Chondrocyte (in vitro differentiated cells): ENCODE data around the gene SEMA3B. TPM values are rescaled to one million over a fixed set of nuclear protein-coding genes. Genes with fewer than 3 reads are reported as not detected.
"Not testable (repeated sequence)": the region's sequence is repeated elsewhere in the genome, so short reads cannot be mapped to it uniquely, and the experiment has no call there.

Experiments used
- DNase-seq: peaks from one replicate; pipeline ENCODE4 v3.0.0; 2021; ENCODE audit warnings: mixed read lengths, low spot score
- H3K27ac Mint-ChIP-seq: one replicate; pipeline ENCODE4 v1.8.0; 2021; ENCODE audit warnings: mild to moderate bottlenecking, moderate library complexity, mixed read lengths; ENCODE audit not compliant: unreplicated experiment
- H3K27me3 Mint-ChIP-seq: 2 replicates; pipeline ENCODE4 v1.8.0; 2021; ENCODE audit warnings: low read depth, mixed read lengths
- H3K36me3 Mint-ChIP-seq: 2 replicates; pipeline ENCODE4 v1.8.0; 2021; ENCODE audit warnings: low read depth, mixed read lengths
- H3K4me1 Mint-ChIP-seq: 2 replicates; pipeline ENCODE4 v1.8.0; 2021; ENCODE audit warnings: low read depth, mild to moderate bottlenecking, mixed read lengths
- H3K4me3 Mint-ChIP-seq: one replicate; pipeline ENCODE4 v1.8.0; 2021; ENCODE audit warnings: mild to moderate bottlenecking, moderate library complexity, mixed read lengths; ENCODE audit not compliant: unreplicated experiment
- H3K9me3 Mint-ChIP-seq: 2 replicates; pipeline ENCODE4 v1.8.0; 2021; ENCODE audit warnings: low read depth, mixed read lengths
- total RNA-seq: library from RNA; stranded (reverse); gene quantifications from 3 replicates; pipeline ENCODE4 v1.2.1, GENCODE V29; 2021
- TF ChIP-seq, protein P1 (sequence below): fragments of 200-600 bp; sonication (generic); IDR thresholded peaks from 2 replicates; pipeline ENCODE4 v1.5.0; 2021; ENCODE audit warnings: antibody characterized with exemption, mild to moderate bottlenecking, moderate library complexity

The SEMA3B gene
- total RNA-seq, 1 donor from 2014 or later = 16.4 TPM

DNA sequence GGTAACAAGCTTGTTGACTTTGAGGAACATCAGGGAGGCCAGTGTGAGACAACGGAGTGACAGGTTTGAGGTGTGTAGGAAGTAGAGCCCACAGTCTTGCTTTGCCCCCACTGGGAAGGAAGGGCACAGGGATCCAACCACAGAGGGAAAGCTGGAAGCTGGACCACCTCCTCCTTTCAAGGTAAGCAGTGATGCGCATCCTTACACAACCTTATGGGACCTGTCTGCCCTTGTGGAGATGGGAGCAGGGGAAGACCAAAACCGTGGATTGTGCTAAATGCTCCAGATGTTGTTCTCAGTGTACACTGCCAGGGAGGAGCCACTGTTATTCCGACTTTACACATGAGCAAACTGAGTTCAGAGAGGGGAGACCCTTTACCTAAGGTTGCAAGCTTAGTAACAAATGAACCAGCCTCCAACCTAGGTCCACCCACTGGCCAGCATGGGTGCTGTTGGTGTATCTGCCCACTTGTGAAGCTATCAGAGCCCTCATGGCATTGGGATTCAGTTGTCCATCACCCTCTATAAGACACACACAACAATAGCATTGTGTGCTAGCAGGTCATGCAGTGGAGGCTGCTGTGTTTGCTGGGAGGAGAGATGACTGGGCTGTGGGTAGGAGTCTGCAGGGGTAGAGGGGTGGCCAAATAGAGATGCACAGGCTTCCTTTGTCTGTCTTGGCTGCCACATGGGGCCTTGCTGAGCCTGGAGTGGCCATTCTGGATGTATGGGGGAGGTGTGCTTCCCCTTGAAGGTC, 9.4 kb downstream of the SEMA3B start:
- TF ChIP-seq, protein P1, sequence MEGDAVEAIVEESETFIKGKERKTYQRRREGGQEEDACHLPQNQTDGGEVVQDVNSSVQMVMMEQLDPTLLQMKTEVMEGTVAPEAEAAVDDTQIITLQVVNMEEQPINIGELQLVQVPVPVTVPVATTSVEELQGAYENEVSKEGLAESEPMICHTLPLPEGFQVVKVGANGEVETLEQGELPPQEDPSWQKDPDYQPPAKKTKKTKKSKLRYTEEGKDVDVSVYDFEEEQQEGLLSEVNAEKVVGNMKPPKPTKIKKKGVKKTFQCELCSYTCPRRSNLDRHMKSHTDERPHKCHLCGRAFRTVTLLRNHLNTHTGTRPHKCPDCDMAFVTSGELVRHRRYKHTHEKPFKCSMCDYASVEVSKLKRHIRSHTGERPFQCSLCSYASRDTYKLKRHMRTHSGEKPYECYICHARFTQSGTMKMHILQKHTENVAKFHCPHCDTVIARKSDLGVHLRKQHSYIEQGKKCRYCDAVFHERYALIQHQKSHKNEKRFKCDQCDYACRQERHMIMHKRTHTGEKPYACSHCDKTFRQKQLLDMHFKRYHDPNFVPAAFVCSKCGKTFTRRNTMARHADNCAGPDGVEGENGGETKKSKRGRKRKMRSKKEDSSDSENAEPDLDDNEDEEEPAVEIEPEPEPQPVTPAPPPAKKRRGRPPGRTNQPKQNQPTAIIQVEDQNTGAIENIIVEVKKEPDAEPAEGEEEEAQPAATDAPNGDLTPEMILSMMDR = no peak
- no peak for DNase-seq
- no peaks in the 10 kb centered on the region for H3K36me3 Mint-ChIP-seq
- H3K9me3 Mint-ChIP-seq = no peaks in the 10 kb centered on the region
- peaks cover 9% of the 10 kb centered on the region for H3K27me3 Mint-ChIP-seq
- no peak overlapping the region for H3K27ac Mint-ChIP-seq
- H3K4me3 Mint-ChIP-seq = no peak overlapping the region
- peaks cover 5% of the 10 kb centered on the region for H3K4me1 Mint-ChIP-seq

DNA sequence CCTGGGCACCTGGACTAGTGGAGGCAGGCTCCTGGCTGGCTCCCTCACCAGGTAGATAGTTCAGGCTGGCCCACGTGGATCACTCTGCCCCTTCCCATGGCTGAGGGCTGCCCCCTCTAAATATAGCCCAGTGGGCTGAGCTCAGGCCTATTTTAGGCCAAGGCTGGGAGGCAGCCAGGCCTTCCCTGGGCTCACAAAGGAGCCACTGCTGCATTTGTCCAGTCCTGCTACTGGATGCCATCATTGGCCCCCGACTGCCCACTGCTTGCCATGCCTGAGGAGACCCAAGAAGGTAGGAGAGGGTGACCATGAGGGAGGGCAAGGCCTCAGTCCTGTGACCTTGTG, 9.9 kb downstream of the SEMA3B start, which contains the start of gene LSMEM2:
TSS of gene LSMEM2 (plus strand) at position 208 of the 345 bp plus-strand sequence. CDS start at position 235, 27 bp downstream.
- H3K4me3 Mint-ChIP-seq = no peak within 1 kb of the TSS
- no peak within 1 kb of the TSS for H3K27ac Mint-ChIP-seq
- TF ChIP-seq, protein P1 = no peak
- no peaks in the 10 kb centered on the region for H3K9me3 Mint-ChIP-seq
- no peak for DNase-seq
- H3K27me3 Mint-ChIP-seq = peaks cover 9% of the 10 kb centered on the region
- H3K4me1 Mint-ChIP-seq = peaks cover 5% of the 10 kb centered on the region
- no peaks in the 10 kb centered on the region for H3K36me3 Mint-ChIP-seq

DNA sequence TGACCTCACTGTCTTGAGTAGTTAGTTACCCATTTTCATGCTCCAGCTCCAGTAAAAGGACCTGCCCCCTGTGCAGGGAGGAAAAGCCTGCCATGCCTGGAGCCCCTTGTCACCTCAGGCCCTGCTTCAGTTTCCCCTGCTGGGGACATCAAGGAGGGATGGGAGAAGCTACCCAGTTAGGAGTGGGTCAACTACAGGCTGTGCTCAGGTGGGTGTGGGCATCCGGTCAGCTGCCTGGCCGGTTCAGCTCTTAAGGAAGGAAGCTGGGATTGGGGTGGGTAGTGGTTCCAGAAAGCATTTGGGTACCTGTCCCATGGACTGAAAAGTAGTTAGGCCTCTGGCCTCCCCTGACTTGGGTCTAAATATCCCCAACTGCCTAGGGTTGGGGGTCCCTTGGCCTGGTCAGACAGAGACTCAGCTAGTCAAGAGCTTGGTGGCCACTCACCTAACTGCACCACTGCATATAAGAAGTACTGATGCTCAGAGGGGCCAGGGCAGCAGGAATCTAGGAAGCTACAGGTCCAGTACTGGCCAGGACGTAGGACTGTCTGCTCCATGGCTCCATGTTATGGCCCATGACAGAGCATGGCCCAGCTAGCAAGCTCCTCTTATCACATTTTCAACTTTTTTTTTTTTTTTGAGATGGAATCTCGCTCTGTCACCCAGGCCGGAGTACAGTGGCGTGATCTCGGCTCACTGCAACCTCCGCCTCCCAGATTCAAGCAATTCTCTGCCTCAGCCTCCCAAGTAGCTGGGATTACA, 10.5 kb downstream of the SEMA3B start:
- H3K4me1 Mint-ChIP-seq = peaks cover under 1% of the 10 kb centered on the region
- H3K27me3 Mint-ChIP-seq = peaks cover 5% of the 10 kb centered on the region
- no peak for DNase-seq
- no peak overlapping the region for H3K27ac Mint-ChIP-seq
- no peak overlapping the region for H3K4me3 Mint-ChIP-seq
- no peaks in the 10 kb centered on the region for H3K9me3 Mint-ChIP-seq
- H3K36me3 Mint-ChIP-seq = no peaks in the 10 kb centered on the region
- TF ChIP-seq, protein P1 = no peak

DNA sequence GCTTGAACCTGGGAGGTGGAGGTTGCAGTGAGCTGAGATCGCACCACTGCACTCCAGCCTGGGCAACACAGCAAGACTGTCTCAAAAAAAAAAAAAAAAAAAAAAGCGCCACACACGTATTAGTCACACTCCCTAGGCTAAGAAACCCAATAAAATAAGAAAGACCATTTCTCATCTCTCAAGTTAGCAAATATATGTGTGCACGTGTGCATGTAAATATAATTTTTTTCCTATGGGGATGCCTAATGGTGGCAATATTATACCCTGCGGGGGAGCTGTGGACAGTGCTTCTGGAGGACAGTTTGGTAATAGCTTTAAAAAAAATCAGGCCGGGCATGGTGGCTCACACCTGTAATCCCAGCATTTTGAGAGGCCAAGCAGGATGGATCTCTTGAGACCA, 15.2 kb downstream of the SEMA3B start:
- H3K4me1 Mint-ChIP-seq, H3K27ac Mint-ChIP-seq, H3K4me3 Mint-ChIP-seq, H3K36me3 Mint-ChIP-seq, DNase-seq, H3K27me3 Mint-ChIP-seq, H3K9me3 Mint-ChIP-seq: not testable (repeated sequence)

DNA sequence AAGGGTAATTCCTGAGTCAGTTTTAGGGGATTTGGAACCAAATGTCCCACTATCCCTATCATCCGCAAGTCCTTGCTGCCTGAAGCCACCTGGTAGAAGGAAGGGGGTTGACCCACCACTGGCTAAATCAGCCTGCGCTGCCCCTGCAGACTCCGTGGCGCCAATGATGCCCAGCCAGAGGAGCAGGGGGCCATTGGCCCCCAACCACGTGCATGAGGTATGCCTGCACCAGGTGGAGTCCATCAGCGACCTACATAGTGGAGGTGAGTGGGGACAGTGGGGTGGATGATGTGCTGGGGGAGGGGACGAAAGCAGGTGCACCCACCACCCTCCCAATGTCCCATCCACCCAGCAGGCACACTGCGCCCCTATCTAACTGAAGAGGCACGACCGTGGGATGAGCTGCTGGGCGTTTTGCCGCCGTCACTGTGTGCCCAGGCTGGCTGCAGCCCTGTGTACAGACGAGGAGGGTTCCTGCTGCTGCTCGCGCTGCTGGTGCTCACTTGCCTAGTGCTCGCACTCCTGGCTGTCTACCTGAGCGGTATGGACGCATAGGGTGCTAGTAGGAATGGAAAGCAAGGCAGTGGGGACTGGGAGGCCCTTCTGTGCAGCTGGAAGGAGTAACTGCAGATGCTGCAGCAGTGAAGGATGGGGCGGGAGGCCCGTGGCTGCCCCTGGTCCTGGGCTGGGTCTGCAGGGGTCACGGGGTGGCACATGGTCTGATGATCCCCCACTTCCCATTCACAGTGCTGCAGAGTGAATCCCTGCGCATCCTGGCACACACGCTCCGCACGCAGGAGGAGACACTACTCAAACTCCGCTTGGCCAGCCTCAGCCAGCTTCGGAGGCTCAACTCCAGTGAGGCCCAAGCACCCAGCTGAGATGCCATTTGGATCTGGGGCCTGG, 17.6 kb downstream of the SEMA3B start:
- Mint-ChIP-seq H3K27ac (no peak overlapping the region), H3K4me3 (no peak overlapping the region), H3K4me1 (peaks cover 6% of the 10 kb centered on the region), H3K36me3 (peaks cover 5% of the 10 kb centered on the region), H3K9me3 (no peaks in the 10 kb centered on the region), H3K27me3 (no peaks in the 10 kb centered on the region)
- DNase-seq = no peak
- TF ChIP-seq, protein P1 = no peak
